Measurements from ENCODE around the gene SERPINA12. TPM values are rescaled to one million over a fixed set of nuclear protein-coding genes. Genes with fewer than 3 reads are reported as not detected.

The SERPINA12 gene
- total and polyA plus RNA-seq, 2 of the 13 experiments (the other 11 are each of a cell fraction or from before 2014, with no cell fraction given): 0.08 TPM; not detected in 1

GRCh38 chr14:94501588-94502516 is 7.4 kb downstream of the SERPINA12 start (continued):
- no peak for TF ChIP-seq DNMT3B (CRISPR knock-in tag; conservative IDR thresholded peaks at IDR 0.05)
- no peak for TF ChIP-seq ZNF605 (CRISPR knock-in tag; IDR thresholded peaks at IDR 0.05)
- no peak for TF ChIP-seq ZBTB3 (CRISPR knock-in tag; IDR thresholded peaks at IDR 0.05; ENCODE audit: borderline replicate concordance, low read depth)
- TF ChIP-seq FOXP4 (CRISPR knock-in tag; IDR thresholded peaks at IDR 0.05): peak; percentile 87
- TF ChIP-seq GABPA (IDR thresholded peaks at IDR 0.05; ENCODE audit: low read depth, low read length): no peak
- TF ChIP-seq GABPA (CRISPR knock-in tag; IDR thresholded peaks at IDR 0.05; ENCODE audit: low read depth): no peak
- TF ChIP-seq LBX2 (CRISPR knock-in tag; IDR thresholded peaks at IDR 0.05; ENCODE audit: borderline replicate concordance): no peak
- no peak for TF ChIP-seq ZSCAN21 (CRISPR knock-in tag; IDR thresholded peaks at IDR 0.05; ENCODE audit: borderline replicate concordance)
- no peak for TF ChIP-seq ZNF431 (CRISPR knock-in tag; IDR thresholded peaks at IDR 0.05; ENCODE audit: borderline replicate concordance, low read depth)
- TF ChIP-seq ZHX1 (CRISPR knock-in tag; IDR thresholded peaks at IDR 0.05; ENCODE audit: low read depth): no peak
- no peak for TF ChIP-seq SMARCE1 (IDR thresholded peaks at IDR 0.05; ENCODE audit: borderline replicate concordance)
- TF ChIP-seq ZFP91 (CRISPR knock-in tag; IDR thresholded peaks at IDR 0.05; ENCODE audit: borderline replicate concordance): no peak
- TF ChIP-seq AHDC1 (CRISPR knock-in tag; IDR thresholded peaks at IDR 0.05; ENCODE audit: borderline replicate concordance): no peak; the same call in 1 of the 2 replicates
- TF ChIP-seq ZNF3 (CRISPR knock-in tag; IDR thresholded peaks at IDR 0.05): no peak
- TF ChIP-seq ZBTB38 (CRISPR knock-in tag; IDR thresholded peaks at IDR 0.05): peak; percentile 40; the same call in 1 of the 2 replicates

Measured in HepG2 (cell line).